GM12878 (cell line): ENCODE data around the gene PRUNE1. TPM values are rescaled to one million over a fixed set of nuclear protein-coding genes. Genes with fewer than 3 reads are reported as not detected.

ENCODE experiments used
- BCL11A ChIP-seq: IDR thresholded peaks from 2 replicates; pipeline ENCODE4 v1.6.1; 2011; ENCODE audit warnings: low read depth, low read length
- BMI1 ChIP-seq: fragments of 450-650 bp; IDR thresholded peaks from 2 replicates; pipeline ENCODE4 v1.6.1; 2016; ENCODE audit warnings: mild to moderate bottlenecking, moderate library complexity, borderline replicate concordance
- EP300 ChIP-seq, 2 experiments: fragments of 150-350 bp in 1 of 2; IDR thresholded peaks; 2 replicates each; pipeline ENCODE4 v1.6.1; 2011 to 2012; ENCODE audit warnings: low read depth in 2 of 2, low read length in 2 of 2, borderline replicate concordance in 1 of 2, improper control_type of control experiment in 1 of 2, inconsistent platforms in 1 of 2; ENCODE audit not compliant: control insufficient read depth in 1 of 2
- ETV6 ChIP-seq, 2 experiments: fragments of 450-650 bp in 1 of 2; IDR thresholded peaks in 1 of 2; conservative IDR thresholded peaks in 1 of 2; 2 replicates each; pipeline ENCODE4 v1.6.1; 2014; ENCODE audit warnings: antibody characterized with exemption in 1 of 2, borderline replicate concordance in 1 of 2, low read depth in 1 of 2, mild to moderate bottlenecking in 1 of 2, moderate library complexity in 1 of 2
- HCFC1 ChIP-seq: fragments of 150-350 bp; IDR thresholded peaks from 2 replicates; pipeline ENCODE4 v1.6.1; 2014; ENCODE audit warnings: low read length
- HDAC2 ChIP-seq: fragments of 200-600 bp; sonication (generic); IDR thresholded peaks from 2 replicates; pipeline ENCODE4 v1.6.1; 2017
- JUNB ChIP-seq: IDR thresholded peaks from 2 replicates; pipeline ENCODE4 v1.6.1; 2016; ENCODE audit warnings: antibody characterized with exemption, mild to moderate bottlenecking
- JUND ChIP-seq: IDR thresholded peaks from 2 replicates; pipeline ENCODE4 v1.6.1; 2012; ENCODE audit warnings: low read depth, mild to moderate bottlenecking, low read length, improper control_type of control experiment, moderate library complexity
- LARP7 ChIP-seq: fragments of 450-650 bp; IDR thresholded peaks from 2 replicates; pipeline ENCODE4 v1.6.1; 2017; ENCODE audit warnings: mild to moderate bottlenecking
- PML ChIP-seq: IDR thresholded peaks from 2 replicates; pipeline ENCODE4 v1.6.1; 2012; ENCODE audit warnings: low read length, inconsistent platforms
- POLR2AphosphoS2 ChIP-seq: IDR thresholded peaks from 2 replicates; pipeline ENCODE4 v1.6.1; 2011; ENCODE audit warnings: low read depth, mild to moderate bottlenecking, low read length, improper control_type of control experiment, moderate library complexity
- RFX5 ChIP-seq: IDR thresholded peaks from 2 replicates; pipeline ENCODE4 v1.6.1; 2011; ENCODE audit warnings: low read depth, low read length, improper control_type of control experiment
- RUNX3 ChIP-seq: IDR thresholded peaks from 2 replicates; pipeline ENCODE4 v1.6.1; 2012; ENCODE audit warnings: low read length, inconsistent platforms
- SIN3A ChIP-seq: IDR thresholded peaks from 2 replicates; pipeline ENCODE4 v1.6.1; 2012; ENCODE audit warnings: low read depth, low read length, improper control_type of control experiment
- SIX5 ChIP-seq: IDR thresholded peaks from 2 replicates; pipeline ENCODE4 v1.6.1; 2011; ENCODE audit warnings: mild to moderate bottlenecking, low read depth, low read length, moderate library complexity; ENCODE audit not compliant: severe bottlenecking
- SP1 ChIP-seq: IDR thresholded peaks from one replicate; pipeline ENCODE4 v1.6.1; 2011; ENCODE audit warnings: low read depth, low read length
- SREBF2 ChIP-seq: IDR thresholded peaks from 2 replicates; pipeline ENCODE4 v1.6.1; 2012; ENCODE audit warnings: mild to moderate bottlenecking, low read length
- TBL1XR1 ChIP-seq: IDR thresholded peaks from 2 replicates; pipeline ENCODE4 v1.6.1; 2012; ENCODE audit warnings: low read depth, low read length, improper control_type of control experiment
- TCF3 ChIP-seq: IDR thresholded peaks from 2 replicates; pipeline ENCODE4 v1.6.1; 2012; ENCODE audit warnings: low read depth, mild to moderate bottlenecking, low read length, borderline replicate concordance; ENCODE audit not compliant: insufficient read depth
- TCF7 ChIP-seq: IDR thresholded peaks from 2 replicates; pipeline ENCODE4 v1.6.1; 2014; ENCODE audit warnings: antibody characterized with exemption, borderline replicate concordance
- ZBED1 ChIP-seq: IDR thresholded peaks from 2 replicates; pipeline ENCODE4 v1.6.1; 2016; ENCODE audit warnings: borderline replicate concordance
- ZNF24 ChIP-seq: fragments of 450-650 bp; IDR thresholded peaks from 2 replicates; pipeline ENCODE4 v1.6.1; 2017; ENCODE audit warnings: antibody characterized with exemption, mild to moderate bottlenecking
- polyA plus RNA-seq, 11 experiments: library from polyadenylated mRNA; depleted of rRNA in 4 of 11; unstranded in 6 of 11; stranded (reverse) in 5 of 11; fragments of >200 nt; fragmentation: Nextera tagmentation in 4 of 11; fragmentation: Illumina TruSeq in 1 of 11; extraction: Ambion mirVana in 4 of 11; extraction: Trizol in 1 of 11; gene quantifications; 1 replicate in 1 of 11; 2 replicates in 10 of 11; pipeline versions ENCODE4 v1.2.1 to v1.2.3, GENCODE V29; 2011 to 2016; ENCODE audit warnings: inconsistent platforms in 2 of 11, missing spikeins in 2 of 11, low read depth in 1 of 11
- total RNA-seq, 4 experiments: library from RNA; depleted of rRNA in 3 of 4; stranded (reverse); fragments of >200 nt in 3 of 4; fragmentation: Illumina TruSeq in 1 of 4; extraction: Trizol in 1 of 4; gene quantifications; 2 replicates each; pipeline versions ENCODE4 v1.2.1 to v1.2.3, GENCODE V29; 2013 to 2021
- TF ChIP-seq, protein P1 (sequence below): fragments of 450-650 bp; IDR thresholded peaks from 2 replicates; pipeline ENCODE4 v1.6.1; 2016; ENCODE audit warnings: mild to moderate bottlenecking, moderate library complexity, borderline replicate concordance
- TF ChIP-seq, protein P2 (sequence below): fragments of 150-350 bp; IDR thresholded peaks from 2 replicates; pipeline ENCODE4 v1.6.1; 2016; ENCODE audit warnings: low read depth, low read length

PRUNE1 gene
- total and polyA plus RNA-seq, 10 of the 15 experiments (the other 5 are each of a cell fraction or from before 2014, with no cell fraction given) = 4.7 to 24.5 (median 12.4) TPM

DNA sequence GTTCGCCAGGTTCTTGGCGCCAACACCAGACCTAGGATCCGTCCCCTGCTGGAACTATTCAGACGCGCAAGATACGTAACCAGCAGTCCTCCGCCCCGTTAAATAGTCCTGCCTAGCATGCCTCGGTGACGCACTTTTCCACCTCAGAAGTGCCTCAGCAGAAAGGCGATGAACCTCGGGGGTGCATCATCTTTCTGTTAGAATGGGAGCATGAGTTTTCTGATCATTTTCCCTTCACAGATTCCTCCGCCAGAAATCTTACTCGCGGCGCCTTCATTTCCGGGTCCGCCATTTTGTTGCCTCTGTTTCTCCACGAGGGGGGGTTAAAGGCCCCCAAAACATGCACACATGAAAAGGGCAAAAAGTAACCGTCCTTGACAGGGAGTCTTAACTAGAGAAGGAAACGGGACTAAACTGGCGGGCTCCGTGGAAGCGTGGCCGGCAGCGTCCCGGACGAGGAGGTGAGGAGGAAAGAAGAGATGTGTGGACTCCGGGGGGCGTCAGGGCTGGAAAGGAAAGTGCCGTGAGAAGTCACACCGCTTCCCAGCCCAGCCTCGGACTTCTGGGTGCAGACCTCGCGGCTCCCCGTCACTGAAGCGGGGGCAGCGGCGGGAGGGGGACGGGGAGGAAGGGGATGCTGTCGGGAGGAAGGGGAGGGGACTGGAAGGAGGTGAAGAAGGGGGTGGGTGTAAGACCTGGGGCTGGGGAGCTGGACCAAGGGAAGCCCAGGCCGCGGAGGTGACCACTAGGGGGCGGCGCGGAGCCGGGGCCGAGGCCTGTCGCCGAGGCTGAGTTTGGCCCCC lies 62.4 kb downstream of the PRUNE1 start, which contains the start of gene GABPB2 (continued):
- TF ChIP-seq ZBED1 (peak; percentile 22; the same call in 1 of the 2 replicates), ETV6 (conservative IDR thresholded peaks at IDR 0.05 in 1 of 2, IDR thresholded peaks at IDR 0.05 in 1 of 2; ENCODE audit: borderline replicate concordance in 1 of 2, low read depth in 1 of 2) (peak in 1 of 2 experiments; percentile 79; a peak in 2 of 4 replicates), ZNF24 (peak; percentile 47; the same call in 1 of the 2 replicates), PML (peak; percentile 85; the same call in 1 of the 2 replicates), SP1 (peak; percentile 57), SIN3A (peak; percentile 69), BMI1 (no peak), RFX5 (no peak), RUNX3 (peak; percentile 79), JUND (no peak), POLR2AphosphoS2 (no peak; the same call in none of the 2 replicates), EP300 (IDR thresholded peaks at IDR 0.05; ENCODE audit: borderline replicate concordance in 1 of 2, control insufficient read depth in 1 of 2, low read depth in 2 of 2, low read length in 2 of 2) (no peak), TCF7 (peak; percentile 58; the same call in 1 of the 2 replicates), HDAC2 (no peak; the same call in 1 of the 2 replicates), SREBF2 (no peak), HCFC1 (peak; percentile 54; the same call in 1 of the 2 replicates), TCF3 (peak; percentile 69; the same call in 1 of the 2 replicates), LARP7 (peak; percentile 92; the same call in 1 of the 2 replicates), JUNB (0 out of 2 replicates have a peak, but pooled peaks have one; percentile 5), TBL1XR1 (0 out of 2 replicates have a peak, but pooled peaks have one; percentile 15), BCL11A (no peak), SIX5 (no peak)
- TF ChIP-seq, protein P1, sequence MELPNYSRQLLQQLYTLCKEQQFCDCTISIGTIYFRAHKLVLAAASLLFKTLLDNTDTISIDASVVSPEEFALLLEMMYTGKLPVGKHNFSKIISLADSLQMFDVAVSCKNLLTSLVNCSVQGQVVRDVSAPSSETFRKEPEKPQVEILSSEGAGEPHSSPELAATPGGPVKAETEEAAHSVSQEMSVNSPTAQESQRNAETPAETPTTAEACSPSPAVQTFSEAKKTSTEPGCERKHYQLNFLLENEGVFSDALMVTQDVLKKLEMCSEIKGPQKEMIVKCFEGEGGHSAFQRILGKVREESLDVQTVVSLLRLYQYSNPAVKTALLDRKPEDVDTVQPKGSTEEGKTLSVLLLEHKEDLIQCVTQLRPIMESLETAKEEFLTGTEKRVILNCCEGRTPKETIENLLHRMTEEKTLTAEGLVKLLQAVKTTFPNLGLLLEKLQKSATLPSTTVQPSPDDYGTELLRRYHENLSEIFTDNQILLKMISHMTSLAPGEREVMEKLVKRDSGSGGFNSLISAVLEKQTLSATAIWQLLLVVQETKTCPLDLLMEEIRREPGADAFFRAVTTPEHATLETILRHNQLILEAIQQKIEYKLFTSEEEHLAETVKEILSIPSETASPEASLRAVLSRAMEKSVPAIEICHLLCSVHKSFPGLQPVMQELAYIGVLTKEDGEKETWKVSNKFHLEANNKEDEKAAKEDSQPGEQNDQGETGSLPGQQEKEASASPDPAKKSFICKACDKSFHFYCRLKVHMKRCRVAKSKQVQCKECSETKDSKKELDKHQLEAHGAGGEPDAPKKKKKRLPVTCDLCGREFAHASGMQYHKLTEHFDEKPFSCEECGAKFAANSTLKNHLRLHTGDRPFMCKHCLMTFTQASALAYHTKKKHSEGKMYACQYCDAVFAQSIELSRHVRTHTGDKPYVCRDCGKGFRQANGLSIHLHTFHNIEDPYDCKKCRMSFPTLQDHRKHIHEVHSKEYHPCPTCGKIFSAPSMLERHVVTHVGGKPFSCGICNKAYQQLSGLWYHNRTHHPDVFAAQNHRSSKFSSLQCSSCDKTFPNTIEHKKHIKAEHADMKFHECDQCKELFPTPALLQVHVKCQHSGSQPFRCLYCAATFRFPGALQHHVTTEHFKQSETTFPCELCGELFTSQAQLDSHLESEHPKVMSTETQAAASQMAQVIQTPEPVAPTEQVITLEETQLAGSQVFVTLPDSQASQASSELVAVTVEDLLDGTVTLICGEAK = peak; percentile 83; the same call in 1 of the 2 replicates
- TF ChIP-seq, protein P2, sequence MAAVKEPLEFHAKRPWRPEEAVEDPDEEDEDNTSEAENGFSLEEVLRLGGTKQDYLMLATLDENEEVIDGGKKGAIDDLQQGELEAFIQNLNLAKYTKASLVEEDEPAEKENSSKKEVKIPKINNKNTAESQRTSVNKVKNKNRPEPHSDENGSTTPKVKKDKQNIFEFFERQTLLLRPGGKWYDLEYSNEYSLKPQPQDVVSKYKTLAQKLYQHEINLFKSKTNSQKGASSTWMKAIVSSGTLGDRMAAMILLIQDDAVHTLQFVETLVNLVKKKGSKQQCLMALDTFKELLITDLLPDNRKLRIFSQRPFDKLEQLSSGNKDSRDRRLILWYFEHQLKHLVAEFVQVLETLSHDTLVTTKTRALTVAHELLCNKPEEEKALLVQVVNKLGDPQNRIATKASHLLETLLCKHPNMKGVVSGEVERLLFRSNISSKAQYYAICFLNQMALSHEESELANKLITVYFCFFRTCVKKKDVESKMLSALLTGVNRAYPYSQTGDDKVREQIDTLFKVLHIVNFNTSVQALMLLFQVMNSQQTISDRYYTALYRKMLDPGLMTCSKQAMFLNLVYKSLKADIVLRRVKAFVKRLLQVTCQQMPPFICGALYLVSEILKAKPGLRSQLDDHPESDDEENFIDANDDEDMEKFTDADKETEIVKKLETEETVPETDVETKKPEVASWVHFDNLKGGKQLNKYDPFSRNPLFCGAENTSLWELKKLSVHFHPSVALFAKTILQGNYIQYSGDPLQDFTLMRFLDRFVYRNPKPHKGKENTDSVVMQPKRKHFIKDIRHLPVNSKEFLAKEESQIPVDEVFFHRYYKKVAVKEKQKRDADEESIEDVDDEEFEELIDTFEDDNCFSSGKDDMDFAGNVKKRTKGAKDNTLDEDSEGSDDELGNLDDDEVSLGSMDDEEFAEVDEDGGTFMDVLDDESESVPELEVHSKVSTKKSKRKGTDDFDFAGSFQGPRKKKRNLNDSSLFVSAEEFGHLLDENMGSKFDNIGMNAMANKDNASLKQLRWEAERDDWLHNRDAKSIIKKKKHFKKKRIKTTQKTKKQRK = no peak
